Endometrial microvascular endothelial cells (primary cell): ENCODE results near the gene SLC9A4. TPM values are rescaled to one million over a fixed set of nuclear protein-coding genes. Genes with fewer than 3 reads are reported as not detected.

Experiments
- in situ Hi-C: cut with HindIII; loops from 2 replicates; pipeline ENCODE4 v1.10.0; 2017; ENCODE audit warnings: low sequenced_read_pairs, low pct_unique_long_range_greater_than_20kb; ENCODE audit errors: inconsistent ontology term
- total RNA-seq: library from RNA; depleted of rRNA; stranded (reverse); fragments of >200 nt; gene quantifications from one replicate; pipeline ENCODE4 v1.2.3, GENCODE V29; 2015; ENCODE audit errors: inconsistent ontology term

The SLC9A4 gene
- total RNA-seq, 1 donor from 2014 or later: not detected

GRCh38 chr2:102449370-102449974, 23.6 kb upstream of the SLC9A4 start:
- in situ Hi-C loops: no loop called here

- in situ Hi-C loops: loop anchor here (25.0 kb wide), 1 partner anchor 160 kb away; the partner anchor contains the start of gene SLC9A2
Measured at GRCh38 chr2:102451968-102452367, 21.1 kb upstream of the SLC9A4 start.

GRCh38 chr2:102453501-102453900, 19.5 kb upstream of the SLC9A4 start:
- in situ Hi-C loops: loop anchor here (25.0 kb wide), 1 partner anchor 159 kb away; the partner anchor contains the start of gene SLC9A2

GRCh38 chr2:102455061-102455670, 17.9 kb upstream of the SLC9A4 start:
- in situ Hi-C loops: loop anchor here (25.0 kb wide), 1 partner anchor 157 kb away; the partner anchor contains the start of gene SLC9A2

- in situ Hi-C loops: loop anchor here (25.0 kb wide), 1 partner anchor 152 kb away; the partner anchor contains the start of gene SLC9A2
Measured at GRCh38 chr2:102460467-102460866, 12.6 kb upstream of the SLC9A4 start.

GRCh38 chr2:102461188-102461587, 11.8 kb upstream of the SLC9A4 start:
- in situ Hi-C loops: loop anchor here (25.0 kb wide), 1 partner anchor 151 kb away; the partner anchor contains the start of gene SLC9A2

GRCh38 chr2:102463160-102463559, 9.9 kb upstream of the SLC9A4 start:
- in situ Hi-C loops: loop anchor here (25.0 kb wide), 1 partner anchor 149 kb away; the partner anchor contains the start of gene SLC9A2

- in situ Hi-C loops: loop anchor here (25.0 kb wide), 1 partner anchor 142 kb away; the partner anchor contains the start of gene SLC9A2
Measured at GRCh38 chr2:102470168-102470567, 2.9 kb upstream of the SLC9A4 start.

- in situ Hi-C loops: loop anchor here (25.0 kb wide), 1 partner anchor 139 kb away; the partner anchor contains the start of gene SLC9A2
Measured at GRCh38 chr2:102473631-102474030, 605 bp downstream of the SLC9A4 start.

- in situ Hi-C loops: loop anchor here (25.0 kb wide), 1 partner anchor 138 kb away; the partner anchor contains the start of gene SLC9A2
Measured at GRCh38 chr2:102474785-102475184, 1.8 kb downstream of the SLC9A4 start.

- in situ Hi-C loops: no loop called here
Measured at GRCh38 chr2:102478686-102479470, 5.9 kb downstream of the SLC9A4 start.

GRCh38 chr2:102480285-102481195, 7.5 kb downstream of the SLC9A4 start:
- in situ Hi-C loops: no loop called here

GRCh38 chr2:102481931-102482330, 8.9 kb downstream of the SLC9A4 start:
- in situ Hi-C loops: no loop called here

GRCh38 chr2:102483086-102483485, 10.1 kb downstream of the SLC9A4 start:
- in situ Hi-C loops: no loop called here

- in situ Hi-C loops: no loop called here
Measured at GRCh38 chr2:102484310-102485061, 11.5 kb downstream of the SLC9A4 start.

- in situ Hi-C loops: no loop called here
Measured at GRCh38 chr2:102485147-102485785, 12.2 kb downstream of the SLC9A4 start.
